Measurements from ENCODE around the gene CTNND2.
"Not testable (repeated sequence)": the region's sequence is repeated elsewhere in the genome, so short reads cannot be mapped to it uniquely, and the experiment has no call there.

CTNND2 gene

GRCh38 chr5:11139217-11139865 lies 764.9 kb downstream of the CTNND2 start:
- DNase-seq (ENCODE audit: extremely low read depth in 1 of 2, low read depth in 1 of 2), result no peak

GRCh38 chr5:11130131-11130530 lies 774.1 kb downstream of the CTNND2 start:
- DNase-seq (ENCODE audit: extremely low read depth in 1 of 2, low read depth in 1 of 2), result no peak

GRCh38 chr5:11128021-11128420 lies 776.2 kb downstream of the CTNND2 start:
- DNase-seq (ENCODE audit: extremely low read depth in 1 of 2, low read depth in 1 of 2), result no peak

GRCh38 chr5:11126844-11127243 lies 777.4 kb downstream of the CTNND2 start:
- no peak for DNase-seq (ENCODE audit: extremely low read depth in 1 of 2, low read depth in 1 of 2)

GRCh38 chr5:11121885-11122284 lies 782.4 kb downstream of the CTNND2 start:
- no peak for DNase-seq (ENCODE audit: extremely low read depth in 1 of 2, low read depth in 1 of 2)

- DNase-seq (ENCODE audit: extremely low read depth in 1 of 2, low read depth in 1 of 2), result no peak
Observed at GRCh38 chr5:11110128-11110527, 794.1 kb downstream of the CTNND2 start.

GRCh38 chr5:11105696-11106095 lies 798.5 kb downstream of the CTNND2 start:
- DNase-seq (ENCODE audit: extremely low read depth in 1 of 2, low read depth in 1 of 2), result no peak

GRCh38 chr5:11104651-11105112 lies 799.6 kb downstream of the CTNND2 start:
- DNase-seq (ENCODE audit: extremely low read depth in 1 of 2, low read depth in 1 of 2), result no peak

- DNase-seq (ENCODE audit: extremely low read depth in 1 of 2, low read depth in 1 of 2), result no peak
Observed at GRCh38 chr5:11104210-11104609, 800.0 kb downstream of the CTNND2 start.

GRCh38 chr5:11084111-11084510 lies 820.1 kb downstream of the CTNND2 start:
- DNase-seq (ENCODE audit: extremely low read depth in 1 of 2, low read depth in 1 of 2), result no peak

- no peak for DNase-seq (ENCODE audit: extremely low read depth in 1 of 2, low read depth in 1 of 2)
Observed at GRCh38 chr5:11082404-11082945, 821.8 kb downstream of the CTNND2 start.

GRCh38 chr5:11076945-11077613 lies 827.2 kb downstream of the CTNND2 start:
- DNase-seq (ENCODE audit: extremely low read depth in 1 of 2, low read depth in 1 of 2), result no peak

GRCh38 chr5:11075035-11075805 lies 829.0 kb downstream of the CTNND2 start:
- no peak for DNase-seq (ENCODE audit: extremely low read depth in 1 of 2, low read depth in 1 of 2)

GRCh38 chr5:11072568-11072967 lies 831.7 kb downstream of the CTNND2 start:
- no peak for DNase-seq (ENCODE audit: extremely low read depth in 1 of 2, low read depth in 1 of 2)

GRCh38 chr5:11072076-11072475 lies 832.2 kb downstream of the CTNND2 start:
- no peak for DNase-seq (ENCODE audit: extremely low read depth in 1 of 2, low read depth in 1 of 2)

GRCh38 chr5:11069041-11069440 lies 835.2 kb downstream of the CTNND2 start:
- DNase-seq (ENCODE audit: extremely low read depth in 1 of 2, low read depth in 1 of 2), result no peak

GRCh38 chr5:11065723-11066122 lies 838.5 kb downstream of the CTNND2 start:
- DNase-seq (ENCODE audit: extremely low read depth in 1 of 2, low read depth in 1 of 2), result not testable (repeated sequence)

GRCh38 chr5:11064763-11065450 lies 839.3 kb downstream of the CTNND2 start:
- no peak for DNase-seq (ENCODE audit: extremely low read depth in 1 of 2, low read depth in 1 of 2)

GRCh38 chr5:11062397-11062796 lies 841.8 kb downstream of the CTNND2 start:
- DNase-seq (ENCODE audit: extremely low read depth in 1 of 2, low read depth in 1 of 2), result no peak

GRCh38 chr5:11056560-11056959 lies 847.7 kb downstream of the CTNND2 start:
- no peak for DNase-seq (ENCODE audit: extremely low read depth in 1 of 2, low read depth in 1 of 2)

GRCh38 chr5:11054014-11054413 lies 850.2 kb downstream of the CTNND2 start:
- DNase-seq (ENCODE audit: extremely low read depth in 1 of 2, low read depth in 1 of 2), result no peak
